ENCODE measurements around the gene RAB4A.
A peak's percentile ranks its signal among the peaks of the same experiment; 100 is the strongest.

Gene RAB4A

DNA sequence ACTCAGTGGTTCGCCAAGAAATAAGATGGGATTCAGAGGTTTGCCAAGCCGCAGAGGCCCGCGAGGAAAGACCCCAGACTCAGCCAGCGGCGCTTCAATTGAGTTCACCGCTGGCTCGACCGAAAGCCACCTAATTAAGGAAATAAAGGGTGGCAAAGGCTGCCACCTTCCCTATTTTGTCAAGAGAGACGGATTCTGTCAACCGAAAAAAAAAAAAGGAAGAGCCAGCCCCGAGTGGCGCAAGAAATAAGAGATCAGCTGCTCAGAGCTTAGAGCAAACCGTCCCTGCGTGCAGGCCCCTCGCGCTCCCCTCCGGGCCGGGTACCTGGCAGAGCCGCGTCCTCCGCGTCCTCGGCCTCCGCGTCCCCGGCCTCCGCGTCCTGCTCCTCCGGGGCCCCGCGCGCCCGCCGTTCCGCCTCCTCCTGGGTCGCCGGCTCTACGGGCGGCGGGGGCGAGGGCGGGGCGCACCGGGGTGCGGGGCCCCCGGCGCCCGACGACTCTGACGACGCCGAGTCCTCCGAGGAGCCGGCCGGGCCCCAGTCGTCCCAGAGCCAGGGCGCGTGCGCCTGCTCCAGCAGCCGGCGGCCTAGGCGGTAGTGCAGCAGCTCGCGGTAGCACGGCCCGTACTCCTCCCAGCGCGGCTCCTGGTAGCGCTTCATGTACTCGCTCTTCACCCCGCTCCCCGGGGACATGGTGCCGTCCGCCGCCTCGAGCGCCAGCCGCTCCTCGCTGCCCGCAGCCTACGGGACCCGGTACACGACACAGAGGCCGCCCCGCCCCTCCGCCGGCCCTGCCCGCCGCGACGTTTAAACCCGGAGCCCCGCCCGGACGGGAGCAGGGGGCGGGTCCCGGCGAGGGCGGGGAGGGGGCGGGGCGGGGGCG, 71.1 kb downstream of the RAB4A start (continued):
- TF ChIP-seq ZNF184 (tag by site-specific recombination; IDR thresholded peaks at IDR 0.05) = 0 out of 2 replicates have a peak, but pooled peaks have one; percentile 10
- TF ChIP-seq ZNF610 (tag by site-specific recombination; IDR thresholded peaks at IDR 0.05; ENCODE audit: borderline replicate concordance) = peak; percentile 97
- peak; percentile 84 for TF ChIP-seq ZNF335 (tag by site-specific recombination; conservative IDR thresholded peaks at IDR 0.05)
- TF ChIP-seq, protein P1, sequence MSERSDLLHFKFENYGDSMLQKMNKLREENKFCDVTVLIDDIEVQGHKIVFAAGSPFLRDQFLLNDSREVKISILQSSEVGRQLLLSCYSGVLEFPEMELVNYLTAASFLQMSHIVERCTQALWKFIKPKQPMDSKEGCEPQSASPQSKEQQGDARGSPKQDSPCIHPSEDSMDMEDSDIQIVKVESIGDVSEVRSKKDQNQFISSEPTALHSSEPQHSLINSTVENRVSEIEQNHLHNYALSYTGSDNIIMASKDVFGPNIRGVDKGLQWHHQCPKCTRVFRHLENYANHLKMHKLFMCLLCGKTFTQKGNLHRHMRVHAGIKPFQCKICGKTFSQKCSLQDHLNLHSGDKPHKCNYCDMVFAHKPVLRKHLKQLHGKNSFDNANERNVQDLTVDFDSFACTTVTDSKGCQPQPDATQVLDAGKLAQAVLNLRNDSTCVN (tag by site-specific recombination; optimal IDR thresholded peaks at IDR 0.05) = peak; percentile 81
- 0 out of 2 replicates have a peak, but pooled peaks have one; percentile 41 for TF ChIP-seq KLF7 (tag by site-specific recombination; IDR thresholded peaks at IDR 0.05; ENCODE audit: borderline replicate concordance)
- TF ChIP-seq, protein P2, sequence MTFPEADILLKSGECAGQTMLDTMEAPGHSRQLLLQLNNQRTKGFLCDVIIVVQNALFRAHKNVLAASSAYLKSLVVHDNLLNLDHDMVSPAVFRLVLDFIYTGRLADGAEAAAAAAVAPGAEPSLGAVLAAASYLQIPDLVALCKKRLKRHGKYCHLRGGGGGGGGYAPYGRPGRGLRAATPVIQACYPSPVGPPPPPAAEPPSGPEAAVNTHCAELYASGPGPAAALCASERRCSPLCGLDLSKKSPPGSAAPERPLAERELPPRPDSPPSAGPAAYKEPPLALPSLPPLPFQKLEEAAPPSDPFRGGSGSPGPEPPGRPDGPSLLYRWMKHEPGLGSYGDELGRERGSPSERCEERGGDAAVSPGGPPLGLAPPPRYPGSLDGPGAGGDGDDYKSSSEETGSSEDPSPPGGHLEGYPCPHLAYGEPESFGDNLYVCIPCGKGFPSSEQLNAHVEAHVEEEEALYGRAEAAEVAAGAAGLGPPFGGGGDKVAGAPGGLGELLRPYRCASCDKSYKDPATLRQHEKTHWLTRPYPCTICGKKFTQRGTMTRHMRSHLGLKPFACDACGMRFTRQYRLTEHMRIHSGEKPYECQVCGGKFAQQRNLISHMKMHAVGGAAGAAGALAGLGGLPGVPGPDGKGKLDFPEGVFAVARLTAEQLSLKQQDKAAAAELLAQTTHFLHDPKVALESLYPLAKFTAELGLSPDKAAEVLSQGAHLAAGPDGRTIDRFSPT (tag by site-specific recombination; IDR thresholded peaks at IDR 0.05) = peak; percentile 81
- TF ChIP-seq ZNF621 (tag by site-specific recombination; IDR thresholded peaks at IDR 0.05) = no peak
- peak; percentile 81 for TF ChIP-seq ZXDB (tag by site-specific recombination; IDR thresholded peaks at IDR 0.05)
- TF ChIP-seq, protein P3, sequence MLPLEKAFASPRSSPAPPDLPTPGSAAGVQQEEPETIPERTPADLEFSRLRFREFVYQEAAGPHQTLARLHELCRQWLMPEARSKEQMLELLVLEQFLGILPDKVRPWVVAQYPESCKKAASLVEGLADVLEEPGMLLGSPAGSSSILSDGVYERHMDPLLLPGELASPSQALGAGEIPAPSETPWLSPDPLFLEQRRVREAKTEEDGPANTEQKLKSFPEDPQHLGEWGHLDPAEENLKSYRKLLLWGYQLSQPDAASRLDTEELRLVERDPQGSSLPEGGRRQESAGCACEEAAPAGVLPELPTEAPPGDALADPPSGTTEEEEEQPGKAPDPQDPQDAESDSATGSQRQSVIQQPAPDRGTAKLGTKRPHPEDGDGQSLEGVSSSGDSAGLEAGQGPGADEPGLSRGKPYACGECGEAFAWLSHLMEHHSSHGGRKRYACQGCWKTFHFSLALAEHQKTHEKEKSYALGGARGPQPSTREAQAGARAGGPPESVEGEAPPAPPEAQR (tag by site-specific recombination; IDR thresholded peaks at IDR 0.05) = no peak
- TF ChIP-seq ZNF707 (tag by site-specific recombination; IDR thresholded peaks at IDR 0.05) = peak; percentile 42; the same call in 1 of the 2 replicates
- TF ChIP-seq ZNF521 (tag by site-specific recombination; IDR thresholded peaks at IDR 0.05) = no peak
- TF ChIP-seq, protein P4, sequence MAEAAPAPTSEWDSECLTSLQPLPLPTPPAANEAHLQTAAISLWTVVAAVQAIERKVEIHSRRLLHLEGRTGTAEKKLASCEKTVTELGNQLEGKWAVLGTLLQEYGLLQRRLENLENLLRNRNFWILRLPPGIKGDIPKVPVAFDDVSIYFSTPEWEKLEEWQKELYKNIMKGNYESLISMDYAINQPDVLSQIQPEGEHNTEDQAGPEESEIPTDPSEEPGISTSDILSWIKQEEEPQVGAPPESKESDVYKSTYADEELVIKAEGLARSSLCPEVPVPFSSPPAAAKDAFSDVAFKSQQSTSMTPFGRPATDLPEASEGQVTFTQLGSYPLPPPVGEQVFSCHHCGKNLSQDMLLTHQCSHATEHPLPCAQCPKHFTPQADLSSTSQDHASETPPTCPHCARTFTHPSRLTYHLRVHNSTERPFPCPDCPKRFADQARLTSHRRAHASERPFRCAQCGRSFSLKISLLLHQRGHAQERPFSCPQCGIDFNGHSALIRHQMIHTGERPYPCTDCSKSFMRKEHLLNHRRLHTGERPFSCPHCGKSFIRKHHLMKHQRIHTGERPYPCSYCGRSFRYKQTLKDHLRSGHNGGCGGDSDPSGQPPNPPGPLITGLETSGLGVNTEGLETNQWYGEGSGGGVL (tag by site-specific recombination; IDR thresholded peaks at IDR 0.05) = no peak
- no peak for TF ChIP-seq ZNF560 (tag by site-specific recombination; IDR thresholded peaks at IDR 0.05; ENCODE audit: borderline replicate concordance)
- TF ChIP-seq, protein P5, sequence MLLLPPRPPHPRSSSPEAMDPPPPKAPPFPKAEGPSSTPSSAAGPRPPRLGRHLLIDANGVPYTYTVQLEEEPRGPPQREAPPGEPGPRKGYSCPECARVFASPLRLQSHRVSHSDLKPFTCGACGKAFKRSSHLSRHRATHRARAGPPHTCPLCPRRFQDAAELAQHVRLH (tag by site-specific recombination; IDR thresholded peaks at IDR 0.05) = no peak
- TF ChIP-seq ZNF830 (tag by site-specific recombination; IDR thresholded peaks at IDR 0.05; ENCODE audit: low read depth) = no peak
- TF ChIP-seq, protein P6, sequence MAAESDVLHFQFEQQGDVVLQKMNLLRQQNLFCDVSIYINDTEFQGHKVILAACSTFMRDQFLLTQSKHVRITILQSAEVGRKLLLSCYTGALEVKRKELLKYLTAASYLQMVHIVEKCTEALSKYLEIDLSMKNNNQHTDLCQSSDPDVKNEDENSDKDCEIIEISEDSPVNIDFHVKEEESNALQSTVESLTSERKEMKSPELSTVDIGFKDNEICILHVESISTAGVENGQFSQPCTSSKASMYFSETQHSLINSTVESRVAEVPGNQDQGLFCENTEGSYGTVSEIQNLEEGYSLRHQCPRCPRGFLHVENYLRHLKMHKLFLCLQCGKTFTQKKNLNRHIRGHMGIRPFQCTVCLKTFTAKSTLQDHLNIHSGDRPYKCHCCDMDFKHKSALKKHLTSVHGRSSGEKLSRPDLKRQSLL (tag by site-specific recombination; IDR thresholded peaks at IDR 0.05) = peak; percentile 82
- peak; percentile 59; the same call in 1 of the 2 replicates for TF ChIP-seq ZNF626 (tag by site-specific recombination; IDR thresholded peaks at IDR 0.05)
- 0 out of 2 replicates have a peak, but pooled peaks have one; percentile 24 for TF ChIP-seq ZNF423 (tag by site-specific recombination; IDR thresholded peaks at IDR 0.05)

Measured in HEK293 (cell line).